ENCODE measurements around the gene CLSTN2.

The CLSTN2 gene

DNA sequence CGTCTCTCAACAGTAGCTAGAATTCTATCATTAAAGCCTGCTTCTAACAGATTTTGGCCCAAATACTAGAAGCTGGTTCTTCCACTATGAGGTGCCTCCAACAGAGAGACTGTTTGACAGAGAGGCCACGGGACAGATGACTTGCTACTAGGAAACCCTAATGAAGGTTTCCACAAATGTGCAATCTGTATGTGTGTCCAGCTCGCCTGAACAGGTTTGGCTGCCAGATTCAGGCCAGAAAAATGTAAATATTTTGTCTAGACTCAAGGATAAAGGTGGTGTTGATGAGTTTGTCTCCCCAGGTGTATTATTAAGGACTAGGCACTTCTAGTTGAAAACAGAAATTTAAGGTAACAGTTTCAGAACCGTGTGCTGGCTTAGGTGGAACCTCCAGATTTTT lies 651.3 kb downstream of the CLSTN2 start:
- Histone ChIP-seq H3K4me3 (ENCODE audit: low read length) (no peak overlapping the region), H3K27ac (ENCODE audit: low read depth, low read length) (no peak overlapping the region), H3K27me3 (ENCODE audit: control insufficient read depth, low read length) (0 out of 2 replicates have a peak, but pooled peaks cover 2% of the 10 kb centered on the region), H3K9me2 (replicated peaks; ENCODE audit: control insufficient read depth, low read length) (no peaks in the 10 kb centered on the region), H4K20me1 (ENCODE audit: control insufficient read depth, insufficient read depth, low read depth, low read length) (no peaks in the 10 kb centered on the region), H3K4me1 (ENCODE audit: control insufficient read depth, low read length) (no peaks in the 10 kb centered on the region), H3K4me2 (ENCODE audit: low read length) (no peak overlapping the region), H3K79me2 (ENCODE audit: control insufficient read depth, low read length) (no peaks in the 10 kb centered on the region), H3K36me3 (ENCODE audit: control insufficient read depth, low read length) (no peaks in the 10 kb centered on the region), H3F3A (ENCODE audit: control insufficient read depth, insufficient read depth) (no peaks in the 10 kb centered on the region), H3K9me3 (ENCODE audit: control insufficient read depth, insufficient read depth, low read length) (no peaks in the 10 kb centered on the region)
- no peak for TF ChIP-seq EZH2phosphoT487 (IDR thresholded peaks at IDR 0.05; ENCODE audit: borderline replicate concordance, low read length)
- TF ChIP-seq, protein P1, sequence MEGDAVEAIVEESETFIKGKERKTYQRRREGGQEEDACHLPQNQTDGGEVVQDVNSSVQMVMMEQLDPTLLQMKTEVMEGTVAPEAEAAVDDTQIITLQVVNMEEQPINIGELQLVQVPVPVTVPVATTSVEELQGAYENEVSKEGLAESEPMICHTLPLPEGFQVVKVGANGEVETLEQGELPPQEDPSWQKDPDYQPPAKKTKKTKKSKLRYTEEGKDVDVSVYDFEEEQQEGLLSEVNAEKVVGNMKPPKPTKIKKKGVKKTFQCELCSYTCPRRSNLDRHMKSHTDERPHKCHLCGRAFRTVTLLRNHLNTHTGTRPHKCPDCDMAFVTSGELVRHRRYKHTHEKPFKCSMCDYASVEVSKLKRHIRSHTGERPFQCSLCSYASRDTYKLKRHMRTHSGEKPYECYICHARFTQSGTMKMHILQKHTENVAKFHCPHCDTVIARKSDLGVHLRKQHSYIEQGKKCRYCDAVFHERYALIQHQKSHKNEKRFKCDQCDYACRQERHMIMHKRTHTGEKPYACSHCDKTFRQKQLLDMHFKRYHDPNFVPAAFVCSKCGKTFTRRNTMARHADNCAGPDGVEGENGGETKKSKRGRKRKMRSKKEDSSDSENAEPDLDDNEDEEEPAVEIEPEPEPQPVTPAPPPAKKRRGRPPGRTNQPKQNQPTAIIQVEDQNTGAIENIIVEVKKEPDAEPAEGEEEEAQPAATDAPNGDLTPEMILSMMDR (IDR thresholded peaks at IDR 0.05; ENCODE audit: low read depth, low read length, poor library complexity, severe bottlenecking) = no peak

GRCh38 chr3:140588558-140588957 lies 653.6 kb downstream of the CLSTN2 start:
- Histone ChIP-seq H3K79me2 (ENCODE audit: control insufficient read depth, low read length) (no peaks in the 10 kb centered on the region), H3F3A (ENCODE audit: control insufficient read depth, insufficient read depth) (no peaks in the 10 kb centered on the region), H4K20me1 (ENCODE audit: control insufficient read depth, insufficient read depth, low read depth, low read length) (no peaks in the 10 kb centered on the region), H3K9me3 (ENCODE audit: control insufficient read depth, insufficient read depth, low read length) (no peaks in the 10 kb centered on the region), H3K36me3 (ENCODE audit: control insufficient read depth, low read length) (no peaks in the 10 kb centered on the region), H3K27ac (ENCODE audit: low read depth, low read length) (no peak overlapping the region), H3K4me1 (ENCODE audit: control insufficient read depth, low read length) (no peaks in the 10 kb centered on the region), H3K4me2 (ENCODE audit: low read length) (no peak overlapping the region), H3K4me3 (ENCODE audit: low read length) (no peak overlapping the region), H3K27me3 (ENCODE audit: control insufficient read depth, low read length) (0 out of 2 replicates have a peak, but pooled peaks cover 2% of the 10 kb centered on the region), H3K9me2 (replicated peaks; ENCODE audit: control insufficient read depth, low read length) (no peaks in the 10 kb centered on the region)
- TF ChIP-seq, protein P1 (IDR thresholded peaks at IDR 0.05; ENCODE audit: low read depth, low read length, poor library complexity, severe bottlenecking) = no peak
- no peak for TF ChIP-seq EZH2phosphoT487 (IDR thresholded peaks at IDR 0.05; ENCODE audit: borderline replicate concordance, low read length)

GRCh38 chr3:140593766-140594165 lies 658.8 kb downstream of the CLSTN2 start:
- no peaks in the 10 kb centered on the region for H3K36me3 ChIP-seq (ENCODE audit: control insufficient read depth, low read length)
- no peaks in the 10 kb centered on the region for H4K20me1 ChIP-seq (ENCODE audit: control insufficient read depth, insufficient read depth, low read depth, low read length)
- no peaks in the 10 kb centered on the region for H3K9me3 ChIP-seq (ENCODE audit: control insufficient read depth, insufficient read depth, low read length)
- H3K79me2 ChIP-seq (ENCODE audit: control insufficient read depth, low read length) = no peaks in the 10 kb centered on the region
- H3F3A ChIP-seq (ENCODE audit: control insufficient read depth, insufficient read depth) = no peaks in the 10 kb centered on the region
- H3K4me3 ChIP-seq (ENCODE audit: low read length) = no peak overlapping the region
- H3K4me1 ChIP-seq (ENCODE audit: control insufficient read depth, low read length) = no peaks in the 10 kb centered on the region
- no peak overlapping the region for H3K27ac ChIP-seq (ENCODE audit: low read depth, low read length)
- no peaks in the 10 kb centered on the region for H3K27me3 ChIP-seq (ENCODE audit: control insufficient read depth, low read length)
- no peaks in the 10 kb centered on the region for H3K9me2 ChIP-seq (replicated peaks; ENCODE audit: control insufficient read depth, low read length)
- TF ChIP-seq, protein P1 (IDR thresholded peaks at IDR 0.05; ENCODE audit: low read depth, low read length, poor library complexity, severe bottlenecking) = no peak
- TF ChIP-seq EZH2phosphoT487 (IDR thresholded peaks at IDR 0.05; ENCODE audit: borderline replicate concordance, low read length) = no peak
- no peak overlapping the region for H3K4me2 ChIP-seq (ENCODE audit: low read length)

Measured in DOHH2 (cell line).